IPS-18a (cell line): Measurements from ENCODE around the gene WFDC12.
A peak's percentile ranks its signal among the peaks of the same experiment; 100 is the strongest.

Experiments used
- H3K27ac ChIP-seq: one replicate; pipeline ENCODE4 v1.5.1; 2013; ENCODE audit warnings: low read length
- H3K27me3 ChIP-seq: one replicate; pipeline ENCODE4 v1.6.1; 2013; ENCODE audit warnings: mild to moderate bottlenecking, low read length; ENCODE audit not compliant: control insufficient read depth, insufficient read depth
- H3K36me3 ChIP-seq: one replicate; pipeline ENCODE4 v1.6.1; 2013; ENCODE audit warnings: low read depth, low read length; ENCODE audit not compliant: control insufficient read depth
- H3K4me1 ChIP-seq: one replicate; pipeline ENCODE4 v1.6.1; 2013; ENCODE audit warnings: low read depth, low read length; ENCODE audit not compliant: control insufficient read depth
- H3K4me3 ChIP-seq: one replicate; pipeline ENCODE4 v1.5.1; 2013; ENCODE audit warnings: low read length
- H3K9ac ChIP-seq: one replicate; pipeline ENCODE4 v1.6.1; 2013; ENCODE audit warnings: mild to moderate bottlenecking, low read length, moderate library complexity
- H3K9me3 ChIP-seq: one replicate; pipeline ENCODE4 v1.6.1; 2013; ENCODE audit warnings: low read depth, low read length; ENCODE audit not compliant: control insufficient read depth

WFDC12 gene

GRCh38 chr20:45100563-45101245, 23.6 kb downstream of the WFDC12 start, which contains the start of gene KCNS1:
KCNS1 (minus strand) TSS chr20:45101127; CDS start chr20:45099236, 1,891 bp downstream.
- Histone ChIP-seq H3K9ac (no peak within 1 kb of the TSS), H3K4me3 (peak within 1 kb of the TSS; percentile 20)

GRCh38 chr20:45098103-45098773, 26.0 kb downstream of the WFDC12 start:
- peaks cover 48% of the 10 kb centered on the region for H3K27me3 ChIP-seq
- no peak overlapping the region for H3K27ac ChIP-seq
- H3K36me3 ChIP-seq, result no peaks in the 10 kb centered on the region
- H3K4me3 ChIP-seq, result no peak overlapping the region
- H3K9ac ChIP-seq, result no peak overlapping the region
- peaks cover 4% of the 10 kb centered on the region for H3K4me1 ChIP-seq
- H3K9me3 ChIP-seq, result no peaks in the 10 kb centered on the region

More at GRCh38 chr20:45100563-45101245, 23.6 kb downstream of the WFDC12 start, which contains the start of gene KCNS1:
- Histone ChIP-seq H3K36me3 (no peaks in the 10 kb centered on the region), H3K4me1 (peaks cover 4% of the 10 kb centered on the region), H3K9me3 (no peaks in the 10 kb centered on the region), H3K27ac (no peak within 1 kb of the TSS), H3K27me3 (peaks cover 48% of the 10 kb centered on the region)

DNA sequence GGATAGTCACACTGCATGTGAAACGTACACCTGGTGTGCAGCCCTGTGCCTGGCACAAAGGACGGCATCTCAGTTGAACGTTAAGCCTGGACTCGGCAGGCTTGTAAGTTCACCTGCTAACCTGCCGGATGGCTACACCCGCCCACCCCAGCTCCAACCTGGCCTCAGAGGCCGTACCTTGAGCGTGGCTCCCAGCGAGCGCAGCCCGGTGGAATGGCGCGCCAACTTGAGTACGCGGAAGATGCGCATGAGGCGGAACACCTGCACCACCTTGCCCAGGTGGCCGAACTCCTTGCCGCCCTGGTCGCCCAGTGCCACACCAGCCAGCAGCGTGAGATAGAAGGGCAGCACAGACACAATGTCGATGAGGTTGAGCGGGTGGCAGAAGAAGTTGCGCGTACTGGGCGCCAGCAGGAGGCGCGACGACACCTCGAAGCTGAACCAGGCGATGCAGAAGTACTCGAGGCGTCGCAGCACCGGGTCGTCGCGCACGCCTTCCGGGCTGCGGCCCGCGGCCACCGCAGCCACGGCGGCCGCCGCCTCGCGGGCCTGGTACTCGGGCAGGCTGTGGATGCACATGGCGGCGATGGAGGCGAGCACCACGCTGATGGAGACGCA, 26.7 kb downstream of the WFDC12 start:
- H3K27me3 ChIP-seq, result peaks cover 48% of the 10 kb centered on the region
- H3K9ac ChIP-seq, result no peak overlapping the region
- H3K4me1 ChIP-seq, result peaks cover 4% of the 10 kb centered on the region
- H3K9me3 ChIP-seq, result no peaks in the 10 kb centered on the region
- no peak overlapping the region for H3K4me3 ChIP-seq
- H3K36me3 ChIP-seq, result no peaks in the 10 kb centered on the region
- H3K27ac ChIP-seq, result no peak overlapping the region

- peaks cover 48% of the 10 kb centered on the region for H3K27me3 ChIP-seq
- no peaks in the 10 kb centered on the region for H3K9me3 ChIP-seq
- peaks cover 4% of the 10 kb centered on the region for H3K4me1 ChIP-seq
- no peak overlapping the region for H3K9ac ChIP-seq
- H3K27ac ChIP-seq, result no peak overlapping the region
- no peaks in the 10 kb centered on the region for H3K36me3 ChIP-seq
- H3K4me3 ChIP-seq, result no peak overlapping the region
These were observed 27.5 kb downstream of the WFDC12 start for GRCh38 chr20:45096781-45097180.

DNA sequence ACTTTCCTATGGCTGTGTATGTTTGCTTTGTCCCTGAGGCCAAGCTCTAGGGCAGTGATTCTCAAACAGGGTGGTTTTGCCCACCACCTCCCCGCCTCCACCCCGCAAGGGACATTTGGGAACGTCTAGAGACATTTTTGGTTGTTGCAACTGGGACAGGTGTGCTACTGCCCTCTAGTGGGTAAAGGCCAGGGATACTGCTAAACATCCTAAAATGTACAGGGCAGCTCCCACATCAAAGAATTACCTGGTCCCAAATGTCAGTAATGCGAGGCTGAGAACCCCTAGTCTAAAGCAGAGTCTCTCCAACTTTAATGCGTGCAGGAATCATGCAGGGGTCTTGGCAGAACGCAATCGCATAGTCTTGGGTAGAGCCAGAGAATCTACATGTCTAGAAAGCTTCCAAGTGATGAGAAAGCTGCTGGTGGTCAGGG, 28.4 kb downstream of the WFDC12 start:
- Histone ChIP-seq H3K9ac (no peak overlapping the region), H3K27ac (no peak overlapping the region)

DNA sequence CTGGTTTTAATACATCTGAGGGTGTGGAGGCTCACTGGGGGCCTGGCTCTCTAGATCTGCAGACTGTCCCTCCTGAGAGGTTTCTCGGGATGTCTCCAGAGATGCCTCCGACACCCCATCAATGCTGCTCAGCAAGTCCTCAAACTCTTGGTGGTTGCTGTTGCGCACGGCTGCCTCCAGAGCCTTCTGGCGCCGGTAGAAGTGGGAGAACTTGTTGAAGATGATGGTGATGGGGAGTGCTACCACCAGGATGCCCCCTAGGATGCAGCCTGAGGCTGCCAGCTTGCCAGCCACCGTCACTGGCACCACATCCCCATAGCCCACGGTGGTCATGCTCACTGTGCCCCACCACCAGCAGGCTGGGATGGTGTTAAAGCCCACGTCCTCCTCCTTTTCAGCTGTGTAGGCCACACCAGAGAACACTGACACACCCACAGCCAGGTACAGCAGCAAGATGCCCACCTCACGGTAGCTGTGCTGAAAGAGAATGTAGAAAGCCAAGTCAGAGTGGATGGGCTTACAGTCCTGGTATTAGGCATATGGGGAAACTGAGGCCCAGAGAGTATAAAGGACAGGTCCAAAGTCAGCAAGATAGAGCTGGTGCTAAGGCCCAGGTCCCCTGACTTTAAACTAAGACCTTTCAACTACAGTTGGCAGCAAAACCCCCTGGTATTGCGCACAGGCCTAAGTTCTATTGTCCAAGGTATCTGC, 29.2 kb downstream of the WFDC12 start:
- Histone ChIP-seq H3K4me3 (no peak overlapping the region), H3K9me3 (no peaks in the 10 kb centered on the region), H3K9ac (no peak overlapping the region), H3K27ac (no peak overlapping the region), H3K36me3 (no peaks in the 10 kb centered on the region), H3K27me3 (peaks cover 31% of the 10 kb centered on the region), H3K4me1 (peaks cover 4% of the 10 kb centered on the region)

More for the DNA sequence above, 28.4 kb downstream of the WFDC12 start:
- H3K4me3 ChIP-seq, result no peak overlapping the region
- H3K36me3 ChIP-seq, result no peaks in the 10 kb centered on the region
- peaks cover 39% of the 10 kb centered on the region for H3K27me3 ChIP-seq
- no peaks in the 10 kb centered on the region for H3K9me3 ChIP-seq
- peaks cover 4% of the 10 kb centered on the region for H3K4me1 ChIP-seq

GRCh38 chr20:45094201-45094600, 30.1 kb downstream of the WFDC12 start:
- Histone ChIP-seq H3K27ac (no peak overlapping the region), H3K4me3 (no peak overlapping the region), H3K4me1 (peaks cover 4% of the 10 kb centered on the region), H3K27me3 (peaks cover 23% of the 10 kb centered on the region), H3K9me3 (no peaks in the 10 kb centered on the region), H3K36me3 (no peaks in the 10 kb centered on the region), H3K9ac (no peak overlapping the region)

DNA sequence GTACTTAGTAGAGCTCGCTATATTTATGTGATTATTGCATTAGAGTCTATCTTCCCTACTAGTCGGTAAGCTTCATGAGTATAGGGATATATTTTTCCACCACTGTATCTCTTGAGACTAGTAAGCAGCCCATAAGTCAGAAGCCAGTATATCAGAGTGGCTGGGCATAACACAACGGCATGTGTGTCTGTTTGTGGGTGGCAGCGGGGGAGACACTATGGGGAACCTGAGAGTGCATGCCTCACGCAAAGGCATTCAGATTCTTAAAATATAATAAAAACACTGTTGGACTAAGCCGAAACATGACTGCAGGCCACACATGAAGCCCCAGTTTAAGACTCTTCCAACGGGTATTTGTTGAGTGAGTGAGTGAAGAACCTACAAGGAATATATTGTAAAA, 31.4 kb downstream of the WFDC12 start:
- Histone ChIP-seq H3K27me3 (peaks cover 12% of the 10 kb centered on the region), H3K9me3 (no peaks in the 10 kb centered on the region), H3K36me3 (no peaks in the 10 kb centered on the region), H3K9ac (no peak overlapping the region), H3K4me3 (no peak overlapping the region), H3K4me1 (no peaks in the 10 kb centered on the region), H3K27ac (no peak overlapping the region)

- Histone ChIP-seq H3K4me3 (no peak overlapping the region), H3K9ac (no peak overlapping the region), H3K36me3 (no peaks in the 10 kb centered on the region), H3K9me3 (no peaks in the 10 kb centered on the region), H3K27me3 (no peaks in the 10 kb centered on the region), H3K4me1 (no peaks in the 10 kb centered on the region), H3K27ac (no peak overlapping the region)
These were observed 32.9 kb downstream of the WFDC12 start for GRCh38 chr20:45091366-45091765.

GRCh38 chr20:45090481-45090880, 33.8 kb downstream of the WFDC12 start:
- Histone ChIP-seq H3K9ac (no peak overlapping the region), H3K4me1 (no peaks in the 10 kb centered on the region), H3K36me3 (no peaks in the 10 kb centered on the region), H3K27ac (no peak overlapping the region), H3K9me3 (no peaks in the 10 kb centered on the region), H3K4me3 (no peak overlapping the region), H3K27me3 (no peaks in the 10 kb centered on the region)

- Histone ChIP-seq H3K4me1 (no peaks in the 10 kb centered on the region), H3K9ac (no peak overlapping the region), H3K4me3 (no peak overlapping the region), H3K27ac (no peak overlapping the region), H3K9me3 (no peaks in the 10 kb centered on the region), H3K36me3 (no peaks in the 10 kb centered on the region), H3K27me3 (no peaks in the 10 kb centered on the region)
These were observed 36.0 kb downstream of the WFDC12 start for GRCh38 chr20:45088247-45088646.
